ENCODE results near the gene SLCO4A1.

GRCh38 chr20:62644044-62644795 is 1.9 kb downstream of the SLCO4A1 start:
- TF ChIP-seq CTCF (IDR thresholded peaks at IDR 0.05) (no peak), POLR2A (IDR thresholded peaks at IDR 0.05) (no peak), POLR2AphosphoS5 (IDR thresholded peaks at IDR 0.05; ENCODE audit: insufficient read depth in 1 of 2, low read depth in 1 of 2) (peak in 1 of 2 donors; percentile 11)

All from vagina (tissue), 2 donors.